Stimulated activated naive CD8-positive, alpha-beta T cell treated with anti-CD3 and anti-CD28 coated beads, Interleukin-15, amount 100 ng/mL, for 72 hours (primary cell): ENCODE results near the gene UBE2H.
"Not testable (repeated sequence)": the region's sequence is repeated elsewhere in the genome, so short reads cannot be mapped to it uniquely, and the experiment has no call there.

Experiments used
- ATAC-seq: fragments of 150-1000 bp; cut with Tn5 transposase; 2 replicates; pipeline ENCODE4 v1.10.0; 2021; ENCODE audit warnings: mild to moderate bottlenecking, moderate library complexity
- DNase-seq, 2 donors: peaks; one replicate each; pipeline ENCODE4 v3.0.0; 2021 to 2022
- H3K27ac Mint-ChIP-seq, 2 donors: one replicate each; pipeline ENCODE4 v1.8.0; 2022; ENCODE audit warnings: mild to moderate bottlenecking in 2 of 2, mixed read lengths in 2 of 2, moderate library complexity in 2 of 2
- H3K27me3 Mint-ChIP-seq: one replicate; pipeline ENCODE4 v1.8.0; 2022; ENCODE audit warnings: mixed read lengths
- H3K4me1 Mint-ChIP-seq: one replicate; pipeline ENCODE4 v1.8.0; 2022; ENCODE audit warnings: mild to moderate bottlenecking, mixed read lengths
- H3K4me3 Mint-ChIP-seq, 2 donors: one replicate each; pipeline ENCODE4 v1.8.0; 2022; ENCODE audit warnings: mild to moderate bottlenecking in 2 of 2, mixed read lengths in 2 of 2, moderate library complexity in 1 of 2
- H3K9me3 Mint-ChIP-seq, 2 donors: one replicate each; pipeline ENCODE4 v1.8.0; 2022; ENCODE audit warnings: mixed read lengths in 2 of 2

UBE2H gene

DNA sequence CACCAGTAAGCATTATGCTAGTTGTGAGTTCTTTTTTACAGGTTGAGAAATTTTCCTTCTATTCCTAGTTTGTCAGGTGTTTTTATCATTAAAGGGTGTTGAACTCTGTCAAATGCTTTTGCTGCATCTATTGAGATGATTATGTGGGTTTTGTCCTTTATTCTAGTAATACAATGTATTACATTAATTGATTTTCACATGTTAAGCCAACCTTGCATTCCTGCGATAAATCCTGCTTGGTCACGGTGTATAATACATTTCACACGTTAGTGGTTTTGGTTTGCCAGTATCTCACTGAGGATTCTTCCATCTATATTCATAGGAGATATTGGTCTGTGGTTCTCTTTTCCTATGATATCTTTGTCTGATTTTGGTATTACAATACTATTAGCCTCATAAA is 136.0 kb downstream of the UBE2H start:
- H3K4me1 Mint-ChIP-seq = no peaks in the 10 kb centered on the region
- H3K27ac Mint-ChIP-seq = no peak overlapping the region
- DNase-seq = no peak
- no peak overlapping the region for H3K4me3 Mint-ChIP-seq
- H3K9me3 Mint-ChIP-seq = peaks cover 0 to 11% of the 10 kb centered on the region in 2 donors
- no peak for ATAC-seq
- peaks cover 3% of the 10 kb centered on the region for H3K27me3 Mint-ChIP-seq

DNA sequence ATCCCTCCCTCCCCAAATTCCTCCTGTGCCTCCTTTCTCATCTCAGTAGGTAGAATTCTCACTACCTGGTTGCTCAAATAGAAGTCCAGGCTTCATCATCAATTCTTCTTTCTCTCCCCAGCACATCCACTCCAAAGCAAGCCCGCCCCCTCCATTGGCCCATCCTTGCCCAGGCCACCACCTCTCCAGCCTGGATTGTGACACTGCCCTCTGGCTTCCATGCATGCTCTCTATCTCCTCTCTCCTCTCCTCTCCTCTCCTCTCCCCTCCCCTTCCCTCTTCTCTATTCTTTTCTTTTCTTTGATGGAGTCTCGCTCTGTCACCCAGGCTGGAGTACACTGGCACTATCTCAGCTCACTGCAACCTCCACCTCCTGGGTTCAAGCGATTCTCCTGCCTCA is 144.9 kb downstream of the UBE2H start:
- DNase-seq (no peak), ATAC-seq (peak; percentile 50)
- Mint-ChIP-seq H3K27me3 (peaks cover 5% of the 10 kb centered on the region), H3K4me1 (no peaks in the 10 kb centered on the region), H3K9me3 (no peaks in the 10 kb centered on the region), H3K4me3 (no peak overlapping the region), H3K27ac (no peak overlapping the region)

DNA sequence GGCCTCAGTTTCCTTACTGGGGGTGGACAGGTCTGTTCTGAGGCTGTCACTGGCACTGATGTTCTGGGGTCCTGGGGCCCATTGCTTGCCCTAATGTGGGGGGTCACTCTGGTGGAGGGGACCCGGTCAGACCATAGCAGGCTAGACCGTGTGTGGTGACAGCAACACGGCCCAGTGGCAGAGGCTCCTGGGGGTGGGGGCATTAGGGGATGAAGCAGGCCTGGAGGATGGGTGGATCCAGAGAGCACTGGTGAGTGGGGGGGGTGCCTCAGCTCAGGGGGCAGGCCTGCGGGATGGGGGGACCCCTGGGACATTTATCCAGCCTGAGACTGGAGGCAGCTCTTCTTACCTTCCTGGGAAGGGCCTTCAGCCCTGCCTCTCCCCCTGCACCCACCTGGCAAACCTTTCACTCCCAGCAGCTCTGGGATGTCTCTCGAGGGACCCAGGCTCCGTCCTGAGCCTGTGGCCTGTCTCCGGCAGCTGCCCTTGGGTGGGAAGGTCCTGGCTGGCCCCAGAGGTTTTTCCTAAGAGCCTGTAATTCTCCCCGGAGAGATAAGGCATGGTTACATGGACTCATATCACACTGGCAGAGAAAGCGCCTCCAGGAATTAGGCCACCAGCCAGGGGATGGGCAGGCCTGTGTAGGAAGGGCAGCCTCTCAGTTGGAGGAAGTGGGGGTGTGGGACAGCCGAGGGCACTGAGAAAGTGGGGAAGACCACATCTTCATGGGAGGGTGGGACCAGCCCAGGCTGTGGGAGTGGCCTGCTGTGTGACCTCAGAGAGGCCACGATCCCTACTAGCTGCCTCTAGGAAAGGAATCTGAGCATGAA is 147.7 kb downstream of the UBE2H start:
- DNase-seq (no peak), ATAC-seq (no peak)
- Mint-ChIP-seq H3K4me1 (no peaks in the 10 kb centered on the region), H3K27me3 (no peaks in the 10 kb centered on the region), H3K4me3 (no peak overlapping the region), H3K27ac (no peak overlapping the region), H3K9me3 (no peaks in the 10 kb centered on the region)

DNA sequence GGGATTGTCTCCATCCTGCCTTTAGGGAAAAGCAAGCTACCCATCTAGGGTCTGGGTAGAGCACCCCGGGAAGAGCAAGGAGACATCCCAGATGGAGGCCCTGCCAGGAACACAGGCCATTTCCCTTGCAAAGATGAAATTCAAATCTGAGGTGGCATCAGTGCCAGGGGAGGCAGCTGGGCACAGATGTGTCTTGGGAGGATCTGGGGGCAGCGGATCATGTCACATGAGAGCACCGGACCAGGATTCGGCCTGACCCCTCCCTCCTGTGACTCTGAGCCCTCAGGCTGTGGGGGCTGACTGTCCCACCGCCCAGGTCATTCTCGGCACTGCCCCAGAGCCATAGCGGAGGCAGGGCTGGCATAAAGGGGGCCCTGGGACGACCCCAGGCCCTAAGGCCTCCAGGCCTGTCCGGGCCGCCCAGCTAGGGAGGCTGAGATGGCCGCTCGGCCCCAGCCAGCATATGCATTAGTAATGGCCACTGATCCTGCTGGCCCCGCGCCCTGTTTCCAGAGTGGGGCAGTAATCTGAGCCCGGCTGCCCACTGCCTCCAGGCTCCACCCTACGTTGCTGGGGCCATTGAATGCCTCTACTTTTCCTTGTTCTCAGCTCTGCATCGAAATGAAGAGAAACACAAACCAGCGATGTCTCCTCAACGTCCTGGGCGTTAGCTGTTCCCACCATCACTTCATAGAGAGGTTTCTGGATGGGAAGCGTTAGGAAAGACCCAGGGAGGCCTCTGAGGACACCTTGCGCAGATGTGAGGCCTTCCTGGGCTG is 148.5 kb downstream of the UBE2H start:
- DNase-seq = no peak
- ATAC-seq = no peak
- H3K27me3 Mint-ChIP-seq = no peaks in the 10 kb centered on the region
- H3K4me3 Mint-ChIP-seq = no peak overlapping the region
- H3K27ac Mint-ChIP-seq = no peak overlapping the region
- H3K9me3 Mint-ChIP-seq = no peaks in the 10 kb centered on the region
- no peaks in the 10 kb centered on the region for H3K4me1 Mint-ChIP-seq

DNA sequence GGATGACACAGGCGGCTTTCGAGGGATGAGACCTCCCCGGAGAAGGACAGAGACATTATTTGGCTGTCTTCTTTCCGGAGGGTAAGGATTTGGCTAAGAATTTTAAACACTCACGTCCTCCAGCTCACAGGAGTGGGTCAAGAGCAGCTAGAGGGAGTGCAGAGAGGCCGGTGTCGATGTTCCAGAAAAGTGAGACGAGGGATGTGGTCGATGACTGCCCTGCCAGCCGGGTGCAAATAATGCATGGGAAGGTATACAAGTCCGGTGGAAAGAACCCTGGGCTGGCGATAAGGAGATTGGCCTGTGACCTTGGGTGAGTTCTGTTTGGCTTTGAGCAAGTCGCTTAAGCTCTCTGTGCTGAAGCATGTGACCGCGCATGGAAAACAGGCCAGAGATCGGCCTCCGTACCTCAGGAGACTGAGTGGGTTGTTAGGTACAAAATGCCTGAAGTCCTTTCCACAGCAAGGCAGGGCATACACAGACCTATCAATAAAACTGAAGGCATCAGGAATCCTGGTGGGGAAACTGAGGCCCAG is 149.1 kb downstream of the UBE2H start:
- no peak overlapping the region for H3K27ac Mint-ChIP-seq
- ATAC-seq (no peak), DNase-seq (no peak)
- H3K4me3 Mint-ChIP-seq = no peak overlapping the region
- no peaks in the 10 kb centered on the region for H3K9me3 Mint-ChIP-seq
- H3K27me3 Mint-ChIP-seq = no peaks in the 10 kb centered on the region
- no peaks in the 10 kb centered on the region for H3K4me1 Mint-ChIP-seq

DNA sequence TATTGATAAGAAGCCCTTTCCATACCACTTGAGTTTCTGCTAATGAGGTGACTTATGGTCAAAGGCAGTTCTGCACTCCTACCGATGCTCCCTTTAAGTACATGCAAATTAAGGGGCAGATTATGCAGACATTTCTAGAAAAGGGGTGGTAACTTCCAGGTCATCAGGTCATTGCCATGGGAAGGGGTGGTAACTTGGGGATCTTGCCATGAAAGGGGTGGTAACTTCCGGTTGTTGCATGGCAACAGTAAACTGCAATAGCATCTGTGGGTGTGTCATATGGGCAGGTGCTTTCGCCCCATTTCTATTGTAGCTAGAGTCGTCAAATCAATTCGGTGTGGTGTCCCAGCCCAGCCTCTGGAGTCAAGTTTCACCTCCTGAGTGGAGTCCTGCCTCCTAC is 150.9 kb downstream of the UBE2H start:
- no peaks in the 10 kb centered on the region for H3K4me1 Mint-ChIP-seq
- no peaks in the 10 kb centered on the region for H3K27me3 Mint-ChIP-seq
- H3K4me3 Mint-ChIP-seq = no peak overlapping the region
- ATAC-seq = no peak
- H3K27ac Mint-ChIP-seq = no peak overlapping the region
- DNase-seq = no peak
- H3K9me3 Mint-ChIP-seq = no peaks in the 10 kb centered on the region

DNA sequence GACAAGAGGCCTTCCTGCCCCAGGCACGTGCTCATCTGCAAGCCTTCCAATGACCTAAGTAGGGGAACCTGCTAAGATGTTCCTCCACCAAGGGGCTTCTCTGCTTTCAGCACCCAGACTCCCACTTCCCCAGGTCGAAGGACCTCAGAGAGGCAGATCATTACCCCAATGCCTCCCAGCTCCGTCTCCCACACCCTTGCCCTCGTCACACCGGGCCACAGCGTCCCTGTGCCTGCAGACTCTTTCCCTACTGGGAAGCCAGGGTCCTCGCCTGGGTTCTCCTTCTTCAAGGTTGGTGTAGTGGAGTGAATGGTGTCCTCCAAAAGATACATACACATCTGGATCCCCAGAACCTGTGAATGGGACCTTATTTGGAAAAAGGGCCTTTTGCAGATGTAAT is 151.9 kb downstream of the UBE2H start:
- DNase-seq (no peak), ATAC-seq (no peak)
- H3K27me3 Mint-ChIP-seq = no peaks in the 10 kb centered on the region
- H3K4me3 Mint-ChIP-seq = no peak overlapping the region
- no peaks in the 10 kb centered on the region for H3K9me3 Mint-ChIP-seq
- no peak overlapping the region for H3K27ac Mint-ChIP-seq
- H3K4me1 Mint-ChIP-seq = no peaks in the 10 kb centered on the region

DNA sequence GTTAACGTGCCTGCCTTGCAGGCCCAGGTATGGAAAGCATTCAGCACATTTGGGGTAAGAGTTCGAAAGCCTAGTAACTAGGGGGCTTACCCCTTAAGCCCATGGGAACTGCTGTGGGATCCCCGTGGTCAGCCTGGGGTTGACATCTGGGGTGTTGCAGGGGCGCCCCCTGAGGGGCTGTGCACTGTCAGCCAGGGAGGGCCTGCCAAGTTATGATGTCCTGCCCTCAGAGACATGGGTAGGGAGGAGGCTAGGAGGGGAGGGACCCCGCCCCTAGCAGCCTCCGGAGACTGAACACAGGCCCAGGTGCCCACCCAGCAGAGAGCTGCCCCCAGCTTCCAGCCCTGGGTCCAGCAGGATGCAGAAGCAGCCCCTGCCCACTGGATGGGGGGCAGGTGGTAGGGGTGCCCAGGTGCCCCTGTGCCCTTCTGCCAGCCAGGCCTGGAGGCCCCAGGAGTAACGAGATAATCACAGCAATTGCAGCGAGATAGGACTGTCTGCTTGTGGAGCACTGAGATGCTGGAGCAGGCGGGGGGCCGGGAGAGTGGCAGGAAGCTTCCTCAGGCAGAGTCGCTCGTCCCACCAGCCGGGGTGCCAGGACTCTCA is 153.3 kb downstream of the UBE2H start:
- H3K4me3 Mint-ChIP-seq = no peak overlapping the region
- H3K4me1 Mint-ChIP-seq = no peaks in the 10 kb centered on the region
- ATAC-seq (peak; percentile 27), DNase-seq (no peak)
- no peaks in the 10 kb centered on the region for H3K9me3 Mint-ChIP-seq
- H3K27ac Mint-ChIP-seq = no peak overlapping the region
- H3K27me3 Mint-ChIP-seq = no peaks in the 10 kb centered on the region

DNA sequence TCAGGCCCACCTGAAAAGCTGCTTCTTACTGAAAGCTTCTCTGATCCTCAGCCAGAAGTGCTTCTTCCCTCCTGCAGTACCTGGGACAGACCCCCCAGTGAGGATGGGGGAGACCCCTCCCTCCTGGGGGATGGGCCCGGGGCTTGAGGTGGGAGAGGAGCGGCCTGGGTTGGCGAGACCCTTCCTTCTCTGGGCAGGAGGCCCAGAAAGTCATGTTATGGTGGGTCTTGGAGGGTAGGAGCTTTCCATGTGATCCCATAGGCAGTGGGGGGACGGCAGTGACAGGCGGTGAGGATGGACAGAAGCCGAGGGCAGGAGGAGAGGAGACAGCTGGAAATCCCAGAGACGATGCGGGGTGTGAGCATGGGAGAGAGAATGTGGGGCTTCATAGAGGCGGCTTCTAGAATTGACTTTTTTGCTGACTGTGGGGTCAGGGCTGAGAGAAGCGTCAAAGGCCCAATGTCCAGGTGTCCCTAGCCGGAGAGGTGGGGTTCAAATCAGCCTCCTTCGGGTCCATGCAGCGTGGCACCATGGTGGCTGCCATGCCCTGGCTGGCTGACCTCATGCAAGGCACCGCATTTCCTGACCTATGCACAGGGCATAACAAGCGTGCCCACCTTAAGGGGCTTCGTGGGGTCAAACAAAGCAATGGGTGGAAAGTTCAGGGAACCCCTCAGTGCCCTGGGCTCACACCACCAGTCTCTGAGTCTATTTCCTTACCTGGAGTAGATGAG is 154.0 kb downstream of the UBE2H start:
- Mint-ChIP-seq H3K4me1 (no peaks in the 10 kb centered on the region), H3K27me3 (no peaks in the 10 kb centered on the region), H3K9me3 (no peaks in the 10 kb centered on the region), H3K4me3 (no peak overlapping the region), H3K27ac (no peak overlapping the region)
- no peak for DNase-seq
- ATAC-seq = no peak

DNA sequence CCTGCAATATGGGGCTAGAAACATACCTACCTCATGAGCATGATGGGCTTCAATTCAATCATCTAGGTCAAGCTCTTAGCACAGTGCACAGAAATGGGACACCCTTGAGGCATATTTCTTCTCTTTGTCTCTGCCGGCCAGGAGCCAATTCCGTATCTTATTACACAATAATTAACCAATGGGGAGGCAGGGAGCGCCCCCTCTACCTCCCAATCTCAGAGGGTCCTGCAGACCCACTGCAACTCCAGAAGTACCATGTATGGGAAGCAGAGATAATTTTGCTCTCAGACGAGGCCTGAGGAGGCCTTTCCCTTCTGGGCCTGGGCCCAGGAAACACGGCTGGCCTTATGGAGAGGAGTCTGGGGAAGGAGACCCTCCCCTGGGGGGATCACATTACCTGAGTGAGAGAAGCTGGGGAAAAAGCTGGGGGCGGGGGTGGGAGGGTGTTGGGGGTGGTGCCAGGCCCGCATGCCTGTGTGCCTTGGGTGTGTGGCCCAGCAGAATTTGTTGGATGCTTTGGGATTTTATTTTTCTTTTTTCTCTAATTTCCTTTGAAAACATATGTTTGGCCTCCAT is 155.5 kb downstream of the UBE2H start:
- no peaks in the 10 kb centered on the region for H3K9me3 Mint-ChIP-seq
- ATAC-seq (no peak), DNase-seq (no peak)
- no peak overlapping the region for H3K27ac Mint-ChIP-seq
- H3K4me3 Mint-ChIP-seq = no peak overlapping the region
- H3K4me1 Mint-ChIP-seq = no peaks in the 10 kb centered on the region
- H3K27me3 Mint-ChIP-seq = no peaks in the 10 kb centered on the region

DNA sequence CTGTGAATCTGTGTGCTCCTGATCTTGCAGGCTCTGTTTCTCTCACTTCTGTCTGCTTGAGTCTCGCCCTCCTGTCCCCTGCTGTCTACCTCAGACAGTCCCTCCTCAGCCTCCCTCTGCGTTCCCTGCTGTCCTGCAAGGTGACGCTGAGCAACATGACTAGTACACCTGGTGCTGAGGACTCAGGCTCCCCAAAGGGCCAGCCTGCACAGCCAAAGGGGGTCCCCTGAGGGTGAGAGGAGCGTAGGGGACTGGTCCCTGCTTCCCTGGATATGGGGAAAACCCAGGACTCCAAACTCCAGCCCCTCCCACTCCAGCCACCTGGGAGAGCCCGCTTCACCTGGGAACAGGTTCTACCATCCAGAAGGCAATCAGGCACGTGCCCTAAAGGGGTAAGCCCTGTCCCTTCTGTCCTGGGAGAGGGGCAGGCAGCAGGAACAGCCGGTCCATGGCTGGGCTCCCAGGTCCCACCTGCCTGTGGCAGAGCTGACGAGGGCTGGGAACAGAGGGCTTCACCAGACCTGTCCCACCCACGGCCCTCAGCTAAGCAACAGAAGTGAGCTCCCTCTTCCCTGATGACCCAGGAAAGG is 156.5 kb downstream of the UBE2H start:
- H3K27me3 Mint-ChIP-seq = peaks cover 10% of the 10 kb centered on the region
- H3K4me1 Mint-ChIP-seq = no peaks in the 10 kb centered on the region
- ATAC-seq (no peak), DNase-seq (no peak)
- H3K9me3 Mint-ChIP-seq = no peaks in the 10 kb centered on the region
- no peak overlapping the region for H3K27ac Mint-ChIP-seq
- no peak overlapping the region for H3K4me3 Mint-ChIP-seq

DNA sequence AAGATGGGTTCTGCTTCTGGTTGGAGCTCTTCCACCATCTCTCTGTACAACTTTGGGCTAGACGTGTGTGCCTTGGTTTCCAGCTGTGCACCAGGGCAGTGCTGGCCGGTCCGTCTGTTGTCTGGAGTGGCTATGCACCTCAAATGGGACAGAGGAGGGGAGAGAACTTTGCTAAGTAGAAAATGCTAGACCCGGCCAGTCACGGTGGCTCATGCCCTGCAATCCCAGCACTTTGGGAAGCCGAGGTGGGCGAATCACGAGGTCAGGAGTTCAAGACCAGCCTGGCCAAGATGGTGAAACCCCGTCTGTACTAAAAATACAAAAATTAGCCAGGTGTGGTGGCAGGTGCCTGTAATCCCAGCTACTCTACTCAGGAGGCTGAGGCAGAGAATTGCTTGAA is 158.3 kb downstream of the UBE2H start:
- H3K9me3 Mint-ChIP-seq, ATAC-seq, H3K4me3 Mint-ChIP-seq, DNase-seq, H3K27ac Mint-ChIP-seq, H3K4me1 Mint-ChIP-seq: not testable (repeated sequence)
- H3K27me3 Mint-ChIP-seq = peaks cover 26% of the 10 kb centered on the region

DNA sequence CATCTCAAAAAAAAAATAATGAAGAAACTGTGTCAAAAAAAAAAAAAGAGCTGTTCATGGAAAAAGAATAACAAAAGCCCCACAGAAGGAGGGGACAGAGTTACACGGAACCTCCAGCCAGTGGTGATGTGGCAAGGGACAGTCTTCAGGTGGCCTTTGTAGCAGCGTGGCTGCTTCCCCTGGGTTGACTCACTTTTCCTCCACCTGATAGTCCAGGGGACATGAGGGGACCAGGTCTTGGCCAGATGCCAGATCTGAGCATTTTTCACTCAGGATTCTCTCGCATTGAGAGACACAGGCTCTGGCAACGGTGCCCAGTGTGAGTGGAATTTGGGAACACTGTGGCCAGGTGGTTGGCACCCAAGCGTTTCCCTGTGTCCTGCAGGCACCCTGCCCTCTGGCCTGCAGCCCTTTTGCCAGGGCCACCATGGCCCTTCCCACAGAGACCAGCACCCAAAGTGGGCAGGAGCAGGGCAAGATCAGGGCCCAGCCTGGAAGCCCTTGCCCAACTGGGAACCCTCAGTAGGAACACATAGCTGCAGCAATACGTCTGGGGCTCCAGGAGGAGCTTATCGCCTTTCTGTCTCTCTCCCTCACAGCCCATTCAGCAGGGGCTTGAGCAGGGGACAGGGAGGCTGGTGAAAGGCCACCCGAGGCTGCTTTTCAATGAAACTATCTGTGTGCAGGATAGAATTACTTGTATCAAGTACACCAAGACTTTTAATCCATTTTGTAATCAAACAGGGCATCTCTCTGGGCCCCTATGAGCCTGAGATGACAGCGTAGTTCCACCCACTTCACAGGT is 159.1 kb downstream of the UBE2H start:
- no peak for ATAC-seq
- Mint-ChIP-seq H3K27me3 (peaks cover 34% of the 10 kb centered on the region), H3K9me3 (no peaks in the 10 kb centered on the region), H3K4me3 (no peak overlapping the region), H3K4me1 (no peaks in the 10 kb centered on the region), H3K27ac (no peak overlapping the region)
- DNase-seq = no peak

DNA sequence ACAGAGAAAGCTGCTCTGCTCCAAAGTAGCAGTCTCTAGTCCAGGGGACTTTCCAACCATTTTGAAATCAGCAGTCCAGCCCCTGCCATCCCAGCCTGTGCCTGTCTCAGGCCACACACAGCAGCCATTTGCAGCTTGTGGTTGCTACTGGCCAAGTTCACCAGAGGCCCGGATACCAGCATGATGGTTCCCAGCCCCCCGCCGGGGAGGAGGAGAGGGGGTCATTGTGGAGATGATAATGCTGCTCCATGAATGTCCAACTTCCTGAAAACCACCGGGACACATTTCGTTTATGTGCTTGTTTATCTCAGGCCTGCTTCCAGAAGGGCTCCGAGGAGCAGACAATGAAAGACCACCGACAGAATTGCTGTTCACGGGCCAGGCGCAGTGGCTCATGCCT is 160.0 kb downstream of the UBE2H start:
- H3K4me3 Mint-ChIP-seq = no peak overlapping the region
- H3K27ac Mint-ChIP-seq = no peak overlapping the region
- no peaks in the 10 kb centered on the region for H3K9me3 Mint-ChIP-seq
- H3K4me1 Mint-ChIP-seq = no peaks in the 10 kb centered on the region
- ATAC-seq (no peak), DNase-seq (no peak)
- peaks cover 41% of the 10 kb centered on the region for H3K27me3 Mint-ChIP-seq
